ENCODE results near the gene IL31RA.

IL31RA gene

DNA sequence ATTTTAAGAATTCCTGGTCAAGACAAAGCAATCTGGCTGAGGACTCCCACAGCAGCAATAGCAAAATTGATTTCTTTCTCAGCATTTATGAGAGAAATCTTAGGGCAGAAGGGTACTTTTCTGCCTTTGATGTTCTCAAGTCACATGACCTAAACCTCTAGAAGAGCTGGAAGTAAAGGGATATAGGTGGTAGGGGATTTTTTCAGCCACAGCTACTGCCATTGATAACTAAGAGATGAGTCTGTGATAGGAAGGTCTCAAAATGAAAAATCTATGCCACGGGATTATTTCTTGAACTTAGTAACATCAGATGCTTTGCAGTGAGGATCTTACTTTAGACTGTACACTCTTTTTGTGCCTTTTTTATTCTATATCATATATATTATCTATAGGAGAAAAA lies 108.1 kb downstream of the IL31RA start:
- Histone ChIP-seq H3K4me1 (ENCODE audit: insufficient read depth, low read length, poor library complexity, severe bottlenecking) (no peaks in the 10 kb centered on the region), H3K9ac (ENCODE audit: low read depth, low read length, poor library complexity, severe bottlenecking) (no peak overlapping the region), H4K20me1 (ENCODE audit: insufficient read depth, low read length, poor library complexity, severe bottlenecking) (no peaks in the 10 kb centered on the region), H3K9me3 (ENCODE audit: insufficient read depth, low read depth, low read length) (no peaks in the 10 kb centered on the region), H2AFZ (ENCODE audit: low read length) (no peak overlapping the region), H3K4me2 (ENCODE audit: low read depth, low read length, poor library complexity, severe bottlenecking) (no peak overlapping the region), H3F3A (ENCODE audit: low read depth) (no peaks in the 10 kb centered on the region), H3K36me3 (ENCODE audit: insufficient read depth, low read length) (peaks cover 7% of the 10 kb centered on the region; the same call in 1 of the 2 replicates), H3K4me3 (ENCODE audit: low read length, poor library complexity, severe bottlenecking) (no peak overlapping the region), H3K27me3 (ENCODE audit: insufficient read depth, low read length, poor library complexity, severe bottlenecking) (no peaks in the 10 kb centered on the region), H3K9me2 (replicated peaks; ENCODE audit: low read depth, low read length) (no peaks in the 10 kb centered on the region), H3K79me2 (ENCODE audit: insufficient read depth, low read length) (no peaks in the 10 kb centered on the region)
- no peak for TF ChIP-seq EZH2phosphoT487 (IDR thresholded peaks at IDR 0.05; ENCODE audit: borderline replicate concordance)
- TF ChIP-seq CTCF (conservative IDR thresholded peaks at IDR 0.05; ENCODE audit: low read length): no peak

DNA sequence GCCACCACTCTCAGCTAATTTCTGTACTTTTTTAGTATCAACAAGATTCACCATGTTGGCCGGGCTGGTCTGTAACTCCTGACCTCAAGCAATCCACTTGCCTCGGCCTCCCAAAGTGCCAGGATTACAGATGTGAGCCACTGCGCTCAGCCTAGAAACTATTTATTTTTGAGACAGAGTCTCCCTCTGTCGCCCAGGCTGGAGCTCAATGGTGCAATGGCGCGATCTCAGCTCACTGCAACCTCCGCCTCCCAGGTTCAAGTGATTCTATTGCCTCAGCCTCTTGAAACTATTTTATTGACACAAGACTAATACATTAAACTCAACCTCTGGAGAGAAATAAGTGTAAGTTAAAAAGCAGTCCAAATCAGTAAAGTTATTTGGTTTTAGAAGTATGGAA lies 109.6 kb downstream of the IL31RA start:
- Histone ChIP-seq H3K9me3 (ENCODE audit: insufficient read depth, low read depth, low read length) (no peaks in the 10 kb centered on the region), H3K36me3 (ENCODE audit: insufficient read depth, low read length) (no peaks in the 10 kb centered on the region; the same call in 1 of the 2 replicates), H3K4me3 (ENCODE audit: low read length, poor library complexity, severe bottlenecking) (no peak overlapping the region), H3K9me2 (replicated peaks; ENCODE audit: low read depth, low read length) (no peaks in the 10 kb centered on the region), H3K79me2 (ENCODE audit: insufficient read depth, low read length) (no peaks in the 10 kb centered on the region), H3K27me3 (ENCODE audit: insufficient read depth, low read length, poor library complexity, severe bottlenecking) (no peaks in the 10 kb centered on the region), H4K20me1 (ENCODE audit: insufficient read depth, low read length, poor library complexity, severe bottlenecking) (no peaks in the 10 kb centered on the region), H3K9ac (ENCODE audit: low read depth, low read length, poor library complexity, severe bottlenecking) (no peak overlapping the region), H3K4me2 (ENCODE audit: low read depth, low read length, poor library complexity, severe bottlenecking) (no peak overlapping the region), H3K4me1 (ENCODE audit: insufficient read depth, low read length, poor library complexity, severe bottlenecking) (no peaks in the 10 kb centered on the region), H3F3A (ENCODE audit: low read depth) (no peaks in the 10 kb centered on the region), H2AFZ (ENCODE audit: low read length) (no peak overlapping the region)
- TF ChIP-seq CTCF (conservative IDR thresholded peaks at IDR 0.05; ENCODE audit: low read length) (no peak), EZH2phosphoT487 (IDR thresholded peaks at IDR 0.05; ENCODE audit: borderline replicate concordance) (no peak)

DNA sequence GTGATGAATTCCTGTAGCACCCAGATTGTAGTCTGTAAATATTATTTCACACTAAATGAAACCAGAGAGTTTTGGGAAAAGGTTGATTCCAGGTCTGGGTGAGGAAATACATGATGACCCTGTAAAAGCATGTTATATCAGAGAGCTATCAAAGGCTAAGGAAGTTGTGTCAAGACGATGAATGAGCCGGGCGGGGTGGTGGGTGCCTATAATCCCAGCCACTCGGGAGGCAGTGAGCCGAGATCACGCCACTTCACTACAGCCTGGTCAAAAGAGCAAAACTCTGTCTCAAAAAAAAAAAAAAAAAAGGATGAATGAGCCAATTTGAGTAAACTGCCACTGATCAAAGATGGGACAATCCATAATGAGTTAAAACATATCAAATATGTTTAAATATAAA lies 114.4 kb downstream of the IL31RA start:
- Histone ChIP-seq H3K9me3 (ENCODE audit: insufficient read depth, low read depth, low read length) (no peaks in the 10 kb centered on the region), H3K27me3 (ENCODE audit: insufficient read depth, low read length, poor library complexity, severe bottlenecking) (no peaks in the 10 kb centered on the region), H2AFZ (ENCODE audit: low read length) (no peak overlapping the region), H3K9ac (ENCODE audit: low read depth, low read length, poor library complexity, severe bottlenecking) (no peak overlapping the region), H3K79me2 (ENCODE audit: insufficient read depth, low read length) (no peaks in the 10 kb centered on the region), H3K4me3 (ENCODE audit: low read length, poor library complexity, severe bottlenecking) (no peak overlapping the region), H4K20me1 (ENCODE audit: insufficient read depth, low read length, poor library complexity, severe bottlenecking) (no peaks in the 10 kb centered on the region), H3F3A (ENCODE audit: low read depth) (no peaks in the 10 kb centered on the region), H3K9me2 (replicated peaks; ENCODE audit: low read depth, low read length) (no peaks in the 10 kb centered on the region), H3K4me2 (ENCODE audit: low read depth, low read length, poor library complexity, severe bottlenecking) (no peak overlapping the region), H3K36me3 (ENCODE audit: insufficient read depth, low read length) (no peaks in the 10 kb centered on the region; the same call in 1 of the 2 replicates), H3K4me1 (ENCODE audit: insufficient read depth, low read length, poor library complexity, severe bottlenecking) (no peaks in the 10 kb centered on the region)
- no peak for TF ChIP-seq EZH2phosphoT487 (IDR thresholded peaks at IDR 0.05; ENCODE audit: borderline replicate concordance)
- no peak for TF ChIP-seq CTCF (conservative IDR thresholded peaks at IDR 0.05; ENCODE audit: low read length)
